Gastrocnemius medialis (tissue), 4 donors: ENCODE results near the gene CLCN2.

Experiments
- POLR2A ChIP-seq, 2 donors: fragments of 450-650 bp; IDR thresholded peaks; one replicate each; pipeline ENCODE4 v1.6.1; 2017; ENCODE audit warnings: antibody characterized with exemption in 2 of 2, mild to moderate bottlenecking in 2 of 2, moderate library complexity in 2 of 2
- TF ChIP-seq, protein P1 (sequence below), 5 experiments: fragments of 450-650 bp in 3 of 5; fragments of 200-600 bp in 2 of 5; sonication (generic) in 2 of 5; IDR thresholded peaks in 4 of 5; conservative IDR thresholded peaks in 1 of 5; 1 replicate in 4 of 5; 2 replicates in 1 of 5; pipeline ENCODE4 v1.5.1; 2016 to 2019; ENCODE audit warnings: antibody characterized with exemption in 5 of 5, mild to moderate bottlenecking in 3 of 5, moderate library complexity in 3 of 5

DNA sequence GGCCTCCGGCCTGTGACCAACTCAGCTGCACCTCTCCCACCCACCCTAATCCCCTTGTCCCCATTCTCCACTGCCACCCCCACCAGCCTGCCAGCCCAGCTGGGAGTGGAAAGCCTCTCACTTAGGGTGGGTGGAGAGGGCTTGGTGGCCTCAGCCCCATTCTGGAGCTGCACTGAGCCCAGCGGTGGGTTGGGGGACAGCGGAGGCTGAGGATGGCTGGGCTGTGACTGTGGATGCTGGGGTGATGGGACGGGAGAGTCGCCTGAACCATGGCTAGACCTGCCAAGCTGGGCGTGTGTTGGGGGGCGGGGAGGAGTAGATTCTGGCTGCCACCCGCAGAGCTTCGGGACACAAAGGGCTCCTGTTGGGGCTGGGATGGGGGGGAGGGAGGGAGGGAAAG is 1.8 kb downstream of the CLCN2 start:
- TF ChIP-seq, protein P1, sequence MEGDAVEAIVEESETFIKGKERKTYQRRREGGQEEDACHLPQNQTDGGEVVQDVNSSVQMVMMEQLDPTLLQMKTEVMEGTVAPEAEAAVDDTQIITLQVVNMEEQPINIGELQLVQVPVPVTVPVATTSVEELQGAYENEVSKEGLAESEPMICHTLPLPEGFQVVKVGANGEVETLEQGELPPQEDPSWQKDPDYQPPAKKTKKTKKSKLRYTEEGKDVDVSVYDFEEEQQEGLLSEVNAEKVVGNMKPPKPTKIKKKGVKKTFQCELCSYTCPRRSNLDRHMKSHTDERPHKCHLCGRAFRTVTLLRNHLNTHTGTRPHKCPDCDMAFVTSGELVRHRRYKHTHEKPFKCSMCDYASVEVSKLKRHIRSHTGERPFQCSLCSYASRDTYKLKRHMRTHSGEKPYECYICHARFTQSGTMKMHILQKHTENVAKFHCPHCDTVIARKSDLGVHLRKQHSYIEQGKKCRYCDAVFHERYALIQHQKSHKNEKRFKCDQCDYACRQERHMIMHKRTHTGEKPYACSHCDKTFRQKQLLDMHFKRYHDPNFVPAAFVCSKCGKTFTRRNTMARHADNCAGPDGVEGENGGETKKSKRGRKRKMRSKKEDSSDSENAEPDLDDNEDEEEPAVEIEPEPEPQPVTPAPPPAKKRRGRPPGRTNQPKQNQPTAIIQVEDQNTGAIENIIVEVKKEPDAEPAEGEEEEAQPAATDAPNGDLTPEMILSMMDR (IDR thresholded peaks at IDR 0.05 in 4 of 5, conservative IDR thresholded peaks at IDR 0.05 in 1 of 5), result no peak
- TF ChIP-seq POLR2A (IDR thresholded peaks at IDR 0.05), result no peak
